K562 (cell line): ENCODE results near the gene COA7. TPM values are rescaled to one million over a fixed set of nuclear protein-coding genes. Genes with fewer than 3 reads are reported as not detected.

ENCODE experiments used
- BACH1 ChIP-seq: fragments of 200-800 bp; sonication (Bioruptor generic); IDR thresholded peaks from 2 replicates; pipeline ENCODE4 v1.6.1; 2016; ENCODE audit warnings: missing genetic modification characterization, missing compliant biosample characterization
- BRD9 ChIP-seq: fragments of 450-650 bp; IDR thresholded peaks from 2 replicates; pipeline ENCODE4 v1.6.1; 2018; ENCODE audit warnings: low read depth; ENCODE audit not compliant: partially characterized antibody
- CHD1 ChIP-seq: fragments of 200-600 bp; sonication (generic); IDR thresholded peaks from one replicate; pipeline ENCODE4 v1.6.1; 2012; ENCODE audit warnings: mild to moderate bottlenecking, moderate library complexity, low read length, inconsistent platforms
- CTBP1 ChIP-seq: fragments of 450-650 bp; IDR thresholded peaks from 2 replicates; pipeline ENCODE4 v1.6.1; 2016; ENCODE audit warnings: borderline replicate concordance
- FOSL1 ChIP-seq: fragments of 200-800 bp; sonication (Bioruptor generic); conservative IDR thresholded peaks from 2 replicates; pipeline ENCODE4 v1.6.1; 2016; ENCODE audit warnings: missing genetic modification characterization, missing compliant biosample characterization
- HDGF ChIP-seq: fragments of 450-650 bp; IDR thresholded peaks from 2 replicates; pipeline ENCODE4 v1.6.1; 2016
- HES1 ChIP-seq: fragments of 450-650 bp; IDR thresholded peaks from 2 replicates; pipeline ENCODE4 v1.6.1; 2016; ENCODE audit warnings: low read depth, mild to moderate bottlenecking, moderate library complexity
- PHB2 ChIP-seq: fragments of 450-650 bp; IDR thresholded peaks from 2 replicates; pipeline ENCODE4 v1.6.1; 2017; ENCODE audit warnings: low read depth
- POLR2G ChIP-seq: fragments of 200-400 bp; formaldehyde crosslinking; IDR thresholded peaks from 2 replicates; pipeline ENCODE4 v1.6.1; 2017; ENCODE audit warnings: low read depth, mild to moderate bottlenecking, antibody characterized with exemption, low read length, moderate library complexity
- RNF2 ChIP-seq: sonication (generic); IDR thresholded peaks from 2 replicates; pipeline ENCODE4 v1.6.1; 2016
- SNAPC5 ChIP-seq: fragments of 250-450 bp; sonication (Bioruptor Pico); IDR thresholded peaks from 2 replicates; pipeline ENCODE4 v1.8.0; 2021; ENCODE audit warnings: moderate library complexity, mild to moderate bottlenecking, inconsistent platforms
- SPI1 ChIP-seq: IDR thresholded peaks from 2 replicates; pipeline ENCODE4 v1.6.1; 2011; ENCODE audit warnings: low read depth, low read length, control low read depth, borderline replicate concordance
- SRF ChIP-seq, 2 experiments: fragments of 250-450, 450-650 bp in 1 of 2; sonication (Bioruptor Pico) in 1 of 2; sonication (generic) in 1 of 2; formaldehyde crosslinking; IDR thresholded peaks; 2 replicates each; pipeline versions ENCODE4 v1.5.0 to v1.5.1; 2020 to 2022; ENCODE audit warnings: mild to moderate bottlenecking in 1 of 2, missing genetic modification reagents in 1 of 2
- TAF1 ChIP-seq: IDR thresholded peaks from 2 replicates; pipeline ENCODE4 v1.6.1; 2011; ENCODE audit warnings: mild to moderate bottlenecking, low read length, moderate library complexity; ENCODE audit not compliant: insufficient read depth, control insufficient read depth, severe bottlenecking; ENCODE audit errors: extremely low read depth
- ZNF316 ChIP-seq: fragments of 450-650 bp; IDR thresholded peaks from 2 replicates; pipeline ENCODE4 v1.6.1; 2016
- ZNF518B ChIP-seq: fragments of 250-450 bp; sonication (Bioruptor Pico); IDR thresholded peaks from 2 replicates; pipeline ENCODE4 v1.5.0; 2021; ENCODE audit warnings: mild to moderate bottlenecking, moderate library complexity
- polyA plus RNA-seq, 8 experiments: library from polyadenylated mRNA; depleted of rRNA in 4 of 8; stranded (reverse) in 5 of 8; unstranded in 3 of 8; fragments of >200 nt; fragmentation: Nextera tagmentation in 2 of 8; fragmentation: Illumina TruSeq in 1 of 8; extraction: Ambion mirVana in 2 of 8; extraction: Trizol in 1 of 8; gene quantifications; 2 replicates each; pipeline versions ENCODE4 v1.2.1 to v1.2.3, GENCODE V29; 2011 to 2014; ENCODE audit warnings: inconsistent platforms in 1 of 8, missing spikeins in 1 of 8
- total RNA-seq, 7 experiments: library from RNA; depleted of rRNA in 6 of 7; stranded (reverse); fragments of >200 nt in 6 of 7; fragmentation: Illumina TruSeq in 2 of 7; extraction: Trizol in 2 of 7; gene quantifications; 2 replicates each; pipeline versions ENCODE4 v1.2.1 to v1.2.3, GENCODE V29; 2011 to 2021; ENCODE audit warnings: low replicate concordance in 1 of 7

Gene COA7
- total and polyA plus RNA-seq, 9 of the 15 experiments (the other 6 are each of a cell fraction or from before 2014, with no cell fraction given): 19.4 to 82.8 (median 51.0) TPM

- no peak for TF ChIP-seq BACH1 (tag)
- TF ChIP-seq POLR2G: peak; percentile 91
- TF ChIP-seq ZNF316: peak; percentile 32; the same call in 1 of the 2 replicates
- no peak for TF ChIP-seq RNF2
- no peak; the same call in 1 of the 2 replicates for TF ChIP-seq HES1
- TF ChIP-seq SNAPC5: no peak
- TF ChIP-seq PHB2: peak; percentile 77; the same call in 1 of the 2 replicates
- no peak; a peak in 1 of 4 replicates for TF ChIP-seq SRF (CRISPR knock-in tag; IDR thresholded peaks at IDR 0.05)
- TF ChIP-seq HDGF: peak; percentile 96
- peak; percentile 34 for TF ChIP-seq CHD1
- TF ChIP-seq BRD9: peak; percentile 74
- TF ChIP-seq CTBP1: peak; percentile 45; the same call in 1 of the 2 replicates
- peak; percentile 87 for TF ChIP-seq TAF1
- no peak for TF ChIP-seq FOSL1 (tag)
- no peak for TF ChIP-seq ZNF518B
- TF ChIP-seq SPI1: no peak
Observed at GRCh38 chr1:52726265-52727113, 28.3 kb upstream of the COA7 start, which contains the start of gene ZYG11B (continued).
